Loucy (cell line): ENCODE measurements around the gene MYO10.

Experiments
- H2AFZ ChIP-seq: fragments of 200-600 bp; sonication (generic); 2 replicates; pipeline ENCODE4 v1.6.0; 2016; ENCODE audit warnings: antibody characterized with exemption, mild to moderate bottlenecking, low read length, moderate library complexity
- H3F3A ChIP-seq: fragments of 200-600 bp; 2 replicates; pipeline ENCODE4 v1.6.0; 2016; ENCODE audit warnings: antibody characterized with exemption, low read depth, mild to moderate bottlenecking
- H3K27me3 ChIP-seq: fragments of 200-600 bp; sonication (generic); 2 replicates; pipeline ENCODE4 v1.6.1; 2014; ENCODE audit warnings: low read length, mild to moderate bottlenecking; ENCODE audit not compliant: insufficient read depth, poor library complexity, severe bottlenecking
- H3K36me3 ChIP-seq: fragments of 200-600 bp; sonication (generic); 2 replicates; pipeline ENCODE4 v1.6.1; 2016; ENCODE audit warnings: low read length; ENCODE audit not compliant: insufficient read depth
- H3K4me1 ChIP-seq: fragments of 200-600 bp; sonication (generic); 2 replicates; pipeline ENCODE4 v1.5.1; 2014; ENCODE audit warnings: low read length, mild to moderate bottlenecking; ENCODE audit not compliant: insufficient read depth, poor library complexity, severe bottlenecking
- H3K4me2 ChIP-seq: fragments of 200-600 bp; sonication (generic); 2 replicates; pipeline ENCODE4 v1.6.0; 2014; ENCODE audit warnings: antibody characterized with exemption, low read length, low read depth, mild to moderate bottlenecking; ENCODE audit not compliant: poor library complexity, severe bottlenecking
- H3K4me3 ChIP-seq: fragments of 200-600 bp; sonication (generic); 2 replicates; pipeline ENCODE4 v1.5.1; 2014; ENCODE audit warnings: low read length, mild to moderate bottlenecking, mixed read lengths; ENCODE audit not compliant: poor library complexity, severe bottlenecking
- H3K79me2 ChIP-seq: fragments of 200-600 bp; sonication (generic); 2 replicates; pipeline ENCODE4 v1.6.1; 2014; ENCODE audit warnings: low read length; ENCODE audit not compliant: insufficient read depth
- H3K9ac ChIP-seq: fragments of 200-600 bp; sonication (generic); 2 replicates; pipeline ENCODE4 v1.6.0; 2014; ENCODE audit warnings: mild to moderate bottlenecking, low read depth, low read length, moderate library complexity; ENCODE audit not compliant: poor library complexity, severe bottlenecking
- H3K9me2 ChIP-seq: fragments of 200-600 bp; sonication (generic); replicated peaks from 2 replicates; pipeline ENCODE4 v1.6.1; 2016; ENCODE audit warnings: low read depth, low read length, mixed read lengths
- H3K9me3 ChIP-seq: fragments of 200-600 bp; sonication (generic); 2 replicates; pipeline ENCODE4 v1.6.1; 2014; ENCODE audit warnings: mild to moderate bottlenecking, antibody characterized with exemption, low read length, low read depth; ENCODE audit not compliant: insufficient read depth
- H4K20me1 ChIP-seq: fragments of 200-600 bp; sonication (generic); 2 replicates; pipeline ENCODE4 v1.6.0; 2014; ENCODE audit warnings: antibody characterized with exemption, low read length, mild to moderate bottlenecking; ENCODE audit not compliant: insufficient read depth, poor library complexity, severe bottlenecking
- EZH2phosphoT487 ChIP-seq: fragments of 200-600 bp; IDR thresholded peaks from 2 replicates; pipeline ENCODE4 v1.6.1; 2018; ENCODE audit warnings: antibody characterized with exemption, mild to moderate bottlenecking, moderate library complexity, borderline replicate concordance
- TF ChIP-seq, protein P1 (sequence below): fragments of 200-600 bp; sonication (generic); conservative IDR thresholded peaks from 2 replicates; pipeline ENCODE4 v1.5.1; 2014; ENCODE audit warnings: mild to moderate bottlenecking, antibody characterized with exemption, low read length

Gene MYO10

DNA sequence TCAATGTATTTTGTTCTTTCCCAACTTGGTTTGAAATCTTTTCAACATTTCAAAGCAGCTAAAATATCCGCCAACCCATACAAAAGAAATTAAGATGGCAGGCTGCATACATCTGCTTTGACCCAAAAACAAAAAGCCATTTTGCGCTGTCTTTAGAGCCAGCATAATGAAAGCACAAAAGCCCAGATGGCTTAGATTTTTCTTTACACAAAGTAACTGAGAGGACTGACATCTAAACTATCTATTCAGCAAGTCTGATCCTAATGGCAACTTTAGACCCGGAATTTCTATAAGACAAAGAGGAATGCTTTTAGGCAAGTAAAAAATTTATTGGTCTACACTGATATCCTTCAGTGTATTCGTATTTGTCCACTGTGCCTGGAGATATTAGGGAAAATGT is 86.3 kb downstream of the MYO10 start:
- Histone ChIP-seq H4K20me1 (no peaks in the 10 kb centered on the region), H3F3A (no peaks in the 10 kb centered on the region), H3K9me3 (no peaks in the 10 kb centered on the region), H3K4me1 (no peaks in the 10 kb centered on the region), H3K9me2 (no peaks in the 10 kb centered on the region), H3K9ac (no peak overlapping the region), H3K27me3 (no peaks in the 10 kb centered on the region), H3K4me2 (no peak overlapping the region), H3K79me2 (no peaks in the 10 kb centered on the region), H3K4me3 (no peak overlapping the region), H3K36me3 (no peaks in the 10 kb centered on the region), H2AFZ (no peak overlapping the region)
- TF ChIP-seq EZH2phosphoT487, result no peak
- TF ChIP-seq, protein P1, sequence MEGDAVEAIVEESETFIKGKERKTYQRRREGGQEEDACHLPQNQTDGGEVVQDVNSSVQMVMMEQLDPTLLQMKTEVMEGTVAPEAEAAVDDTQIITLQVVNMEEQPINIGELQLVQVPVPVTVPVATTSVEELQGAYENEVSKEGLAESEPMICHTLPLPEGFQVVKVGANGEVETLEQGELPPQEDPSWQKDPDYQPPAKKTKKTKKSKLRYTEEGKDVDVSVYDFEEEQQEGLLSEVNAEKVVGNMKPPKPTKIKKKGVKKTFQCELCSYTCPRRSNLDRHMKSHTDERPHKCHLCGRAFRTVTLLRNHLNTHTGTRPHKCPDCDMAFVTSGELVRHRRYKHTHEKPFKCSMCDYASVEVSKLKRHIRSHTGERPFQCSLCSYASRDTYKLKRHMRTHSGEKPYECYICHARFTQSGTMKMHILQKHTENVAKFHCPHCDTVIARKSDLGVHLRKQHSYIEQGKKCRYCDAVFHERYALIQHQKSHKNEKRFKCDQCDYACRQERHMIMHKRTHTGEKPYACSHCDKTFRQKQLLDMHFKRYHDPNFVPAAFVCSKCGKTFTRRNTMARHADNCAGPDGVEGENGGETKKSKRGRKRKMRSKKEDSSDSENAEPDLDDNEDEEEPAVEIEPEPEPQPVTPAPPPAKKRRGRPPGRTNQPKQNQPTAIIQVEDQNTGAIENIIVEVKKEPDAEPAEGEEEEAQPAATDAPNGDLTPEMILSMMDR, result no peak

- no peaks in the 10 kb centered on the region for H3K79me2 ChIP-seq
- H3K9me3 ChIP-seq, result no peaks in the 10 kb centered on the region
- no peak overlapping the region for H3K9ac ChIP-seq
- H3K4me2 ChIP-seq, result no peak overlapping the region
- H2AFZ ChIP-seq, result no peak overlapping the region
- no peaks in the 10 kb centered on the region for H3F3A ChIP-seq
- no peak for TF ChIP-seq EZH2phosphoT487
- TF ChIP-seq, protein P1, result no peak
- H3K4me3 ChIP-seq, result no peak overlapping the region
- H4K20me1 ChIP-seq, result no peaks in the 10 kb centered on the region
- no peaks in the 10 kb centered on the region for H3K27me3 ChIP-seq
- no peaks in the 10 kb centered on the region for H3K36me3 ChIP-seq
- H3K9me2 ChIP-seq, result no peaks in the 10 kb centered on the region
- H3K4me1 ChIP-seq, result no peaks in the 10 kb centered on the region
Measured at GRCh38 chr5:16849181-16849580, 86.9 kb downstream of the MYO10 start.

DNA sequence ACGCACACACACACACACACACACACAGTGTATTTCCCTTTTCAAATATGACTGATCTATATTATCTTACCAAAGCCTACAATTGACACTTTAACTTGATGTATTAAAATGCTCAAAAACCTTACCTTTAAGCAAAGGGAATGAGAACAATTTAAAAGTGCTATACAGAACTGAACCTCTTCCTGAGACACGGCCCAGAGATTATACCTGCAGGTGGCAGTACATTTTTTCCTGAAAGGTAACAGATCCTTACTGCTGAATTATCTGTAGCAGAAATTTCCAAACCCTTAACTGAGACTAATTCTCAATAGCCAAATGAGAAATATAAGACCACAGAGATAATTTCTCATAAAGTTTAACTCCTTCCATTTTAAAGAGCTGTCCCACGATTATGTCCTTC is 91.1 kb downstream of the MYO10 start:
- H3K79me2 ChIP-seq, result no peaks in the 10 kb centered on the region

More for the DNA sequence above, 91.1 kb downstream of the MYO10 start:
- H4K20me1 ChIP-seq, result no peaks in the 10 kb centered on the region
- no peak overlapping the region for H2AFZ ChIP-seq
- H3K36me3 ChIP-seq, result no peaks in the 10 kb centered on the region
- H3K4me3 ChIP-seq, result no peak overlapping the region
- TF ChIP-seq, protein P1, result no peak
- no peak for TF ChIP-seq EZH2phosphoT487
- H3K4me2 ChIP-seq, result no peak overlapping the region
- H3K9me2 ChIP-seq, result no peaks in the 10 kb centered on the region
- H3K9ac ChIP-seq, result no peak overlapping the region
- H3K27me3 ChIP-seq, result no peaks in the 10 kb centered on the region
- no peaks in the 10 kb centered on the region for H3K4me1 ChIP-seq
- no peaks in the 10 kb centered on the region for H3K9me3 ChIP-seq
- H3F3A ChIP-seq, result no peaks in the 10 kb centered on the region
